Hepatocyte (in vitro differentiated cells): ENCODE data around the gene SOBP. TPM values are rescaled to one million over a fixed set of nuclear protein-coding genes. Genes with fewer than 3 reads are reported as not detected.

Experiments
- DNase-seq: peaks from one replicate; pipeline ENCODE4 v3.0.0-alpha.2; 2016; ENCODE audit warnings: low spot score
- H2AFZ ChIP-seq: fragments of 200-600 bp; sonication (generic); 2 replicates; pipeline ENCODE4 v1.6.0; 2016; ENCODE audit warnings: antibody characterized with exemption, mild to moderate bottlenecking
- H3K27ac ChIP-seq: fragments of 200-600 bp; sonication (generic); 2 replicates; pipeline ENCODE4 v1.5.1; 2016; ENCODE audit warnings: mild to moderate bottlenecking
- H3K27me3 ChIP-seq: fragments of 200-600 bp; sonication (generic); 2 replicates; pipeline ENCODE4 v1.6.1; 2016
- H3K36me3 ChIP-seq: fragments of 200-600 bp; sonication (generic); replicated peaks from 2 replicates; pipeline ENCODE4 v1.5.1; 2016; ENCODE audit warnings: low read depth; ENCODE audit not compliant: insufficient read depth
- H3K4me1 ChIP-seq: fragments of 200-600 bp; sonication (generic); 2 replicates; pipeline ENCODE4 v1.5.1; 2016; ENCODE audit warnings: mild to moderate bottlenecking, moderate library complexity; ENCODE audit not compliant: insufficient read depth
- H3K4me2 ChIP-seq: fragments of 200-600 bp; sonication (generic); 2 replicates; pipeline ENCODE4 v1.6.0; 2016
- H3K4me3 ChIP-seq: fragments of 200-600 bp; sonication (generic); 2 replicates; pipeline ENCODE4 v1.5.1; 2016; ENCODE audit warnings: mild to moderate bottlenecking
- H3K79me2 ChIP-seq: fragments of 200-600 bp; sonication (generic); 2 replicates; pipeline ENCODE4 v1.6.0; 2017; ENCODE audit warnings: mild to moderate bottlenecking
- H3K9me2 ChIP-seq: fragments of 200-600 bp; sonication (generic); replicated peaks from 2 replicates; pipeline ENCODE4 v1.6.0; 2017; ENCODE audit warnings: mild to moderate bottlenecking; ENCODE audit not compliant: insufficient read depth
- H3K9me3 ChIP-seq: fragments of 200-600 bp; sonication (generic); 2 replicates; pipeline ENCODE4 v1.5.1; 2016; ENCODE audit warnings: low read depth, mild to moderate bottlenecking
- H4K20me1 ChIP-seq: fragments of 200-600 bp; sonication (generic); 2 replicates; pipeline ENCODE4 v1.6.0; 2016; ENCODE audit warnings: mild to moderate bottlenecking; ENCODE audit not compliant: insufficient read depth, poor library complexity, severe bottlenecking
- CTCF ChIP-seq: fragments of 200-600 bp; sonication (generic); IDR thresholded peaks from 2 replicates; pipeline ENCODE4 v1.5.1; 2016; ENCODE audit warnings: antibody characterized with exemption, mild to moderate bottlenecking; ENCODE audit not compliant: poor library complexity
- EZH2 ChIP-seq: fragments of 200-600 bp; sonication (generic); IDR thresholded peaks from 2 replicates; pipeline ENCODE4 v1.6.1; 2016; ENCODE audit warnings: antibody characterized with exemption, mild to moderate bottlenecking, borderline replicate concordance
- EZH2phosphoT487 ChIP-seq: fragments of 200-600 bp; sonication (generic); IDR thresholded peaks from one replicate; pipeline ENCODE4 v1.6.1; 2018; ENCODE audit warnings: antibody characterized with exemption, mild to moderate bottlenecking, low read depth, moderate library complexity; ENCODE audit not compliant: unreplicated experiment, severe bottlenecking
- WGBS: methylation state at CpG from one replicate; pipeline ENCODE4 v1.1.6; 2016; ENCODE audit warnings: low lambda C conversion rate; ENCODE audit errors: missing lambda C conversion rate; 5-methylcytosine and 5-hydroxymethylcytosine counted together
- polyA plus RNA-seq: library from polyadenylated mRNA; unstranded; fragments of >200 nt; fragmentation: Nextera tagmentation; extraction: Ambion mirVana; gene quantifications from 2 replicates; pipeline ENCODE4 v1.2.1, GENCODE V29; 2016
- total RNA-seq: library from RNA; depleted of rRNA; stranded (reverse); fragments of >200 nt; gene quantifications from 2 replicates; pipeline ENCODE4 v1.2.3, GENCODE V29; 2014

The SOBP gene
- total and polyA plus RNA-seq, 2 experiments from 2014 or later = 2.1 to 2.2 TPM

- DNase-seq = no peak
- TF ChIP-seq CTCF (no peak), EZH2phosphoT487 (no peak), EZH2 (no peak)
- H3K4me3 ChIP-seq = no peak overlapping the region
- no peak overlapping the region for H3K27ac ChIP-seq
- no peak overlapping the region for H2AFZ ChIP-seq
- 84% methylated on average over 6 of the region's 6 CpGs for WGBS
- no peaks in the 10 kb centered on the region for H3K27me3 ChIP-seq
- H4K20me1 ChIP-seq = no peaks in the 10 kb centered on the region
- no peaks in the 10 kb centered on the region for H3K79me2 ChIP-seq
- H3K9me2 ChIP-seq = no peaks in the 10 kb centered on the region
- H3K9me3 ChIP-seq = no peaks in the 10 kb centered on the region
- no peaks in the 10 kb centered on the region for H3K4me1 ChIP-seq
- H3K36me3 ChIP-seq = no peaks in the 10 kb centered on the region
- H3K4me2 ChIP-seq = no peak overlapping the region
Measured at GRCh38 chr6:107579456-107580056, 89.6 kb downstream of the SOBP start.

- TF ChIP-seq CTCF (no peak), EZH2phosphoT487 (no peak), EZH2 (no peak)
- DNase-seq = no peak
- Histone ChIP-seq H3K79me2 (no peaks in the 10 kb centered on the region), H3K4me2 (no peak overlapping the region), H3K27me3 (no peaks in the 10 kb centered on the region), H3K4me1 (no peaks in the 10 kb centered on the region), H3K9me2 (no peaks in the 10 kb centered on the region), H4K20me1 (no peaks in the 10 kb centered on the region), H3K4me3 (no peak overlapping the region), H3K9me3 (no peaks in the 10 kb centered on the region), H2AFZ (no peak overlapping the region), H3K36me3 (no peaks in the 10 kb centered on the region), H3K27ac (no peak overlapping the region)
Measured at GRCh38 chr6:107582086-107582485, 92.2 kb downstream of the SOBP start.

- no peak for DNase-seq
- Histone ChIP-seq H3K79me2 (no peaks in the 10 kb centered on the region), H3K9me2 (no peaks in the 10 kb centered on the region), H3K36me3 (no peaks in the 10 kb centered on the region), H3K27me3 (no peaks in the 10 kb centered on the region), H3K27ac (no peak overlapping the region), H3K4me2 (no peak overlapping the region), H3K9me3 (no peaks in the 10 kb centered on the region), H3K4me1 (no peaks in the 10 kb centered on the region), H4K20me1 (no peaks in the 10 kb centered on the region), H3K4me3 (no peak overlapping the region), H2AFZ (no peak overlapping the region)
- no peak for TF ChIP-seq EZH2phosphoT487
- no peak for TF ChIP-seq EZH2
- TF ChIP-seq CTCF = no peak
Measured at GRCh38 chr6:107584726-107585125, 94.8 kb downstream of the SOBP start.
